HG02973 (cell line): ENCODE results near the gene KLK5.

ENCODE experiments used
- ATAC-seq: cut with Tn5 transposase; IDR thresholded peaks from one replicate; pipeline ENCODE4 v1.9.1; 2021; ENCODE audit warnings: moderate library complexity; ENCODE audit not compliant: unreplicated experiment

Gene KLK5

GRCh38 chr19:50969413-50969760 lies 16.5 kb upstream of the KLK5 start, which contains the start of gene KLK6:
Gene KLK6 (minus strand): TSS chr19:50969591. CDS start chr19:50968104, 1,487 bp downstream.
- ATAC-seq = no peak

- no peak for ATAC-seq
These were observed 16.0 kb upstream of the KLK5 start for GRCh38 chr19:50968716-50969412.

- no peak for ATAC-seq
These were observed 15.3 kb upstream of the KLK5 start for GRCh38 chr19:50967929-50968715.

- no peak for ATAC-seq
These were observed 11.4 kb upstream of the KLK5 start for GRCh38 chr19:50964266-50964665.

- no peak for ATAC-seq
These were observed 10.5 kb upstream of the KLK5 start for GRCh38 chr19:50963381-50963780.

- no peak for ATAC-seq
These were observed 9.4 kb upstream of the KLK5 start for GRCh38 chr19:50962245-50962644.

GRCh38 chr19:50959731-50960500 lies 7.1 kb upstream of the KLK5 start:
- no peak for ATAC-seq

- no peak for ATAC-seq
These were observed 4.7 kb upstream of the KLK5 start for GRCh38 chr19:50957587-50957986.

- ATAC-seq = no peak
These were observed 3.0 kb downstream of the KLK5 start for GRCh38 chr19:50949861-50950260.

- no peak for ATAC-seq
These were observed 5.7 kb downstream of the KLK5 start for GRCh38 chr19:50947123-50947522.

- ATAC-seq = no peak
These were observed 8.0 kb downstream of the KLK5 start for GRCh38 chr19:50944795-50945194.

GRCh38 chr19:50943074-50943828 lies 9.6 kb downstream of the KLK5 start:
- ATAC-seq = no peak

GRCh38 chr19:50939596-50939995 lies 13.2 kb downstream of the KLK5 start:
- ATAC-seq = no peak

GRCh38 chr19:50933640-50934039 lies 19.2 kb downstream of the KLK5 start:
- ATAC-seq = no peak

GRCh38 chr19:50932690-50933083 lies 20.2 kb downstream of the KLK5 start:
- no peak for ATAC-seq

- ATAC-seq = no peak
These were observed 20.7 kb downstream of the KLK5 start for GRCh38 chr19:50932018-50932689.

- no peak for ATAC-seq
These were observed 21.8 kb downstream of the KLK5 start for GRCh38 chr19:50931023-50931422.

GRCh38 chr19:50928831-50929230 lies 24.0 kb downstream of the KLK5 start:
- ATAC-seq = no peak

- ATAC-seq = no peak
These were observed 26.7 kb downstream of the KLK5 start for GRCh38 chr19:50926144-50926543.

- ATAC-seq = no peak
These were observed 27.1 kb downstream of the KLK5 start for GRCh38 chr19:50925734-50926133.
